Heart left ventricle (tissue), 16 donors: Measurements from ENCODE around the gene MRPL19. TPM values are rescaled to one million over a fixed set of nuclear protein-coding genes. Genes with fewer than 3 reads are reported as not detected.
"Not testable (repeated sequence)": the region's sequence is repeated elsewhere in the genome, so short reads cannot be mapped to it uniquely, and the experiment has no call there.

Experiments
- ATAC-seq, 4 donors: fragments of 200-7000 bp; cut with Tn5 transposase; one replicate each; pipeline ENCODE4 v1.9.1; 2020 to 2022; ENCODE audit warnings: moderate library complexity in 4 of 4, mild to moderate bottlenecking in 3 of 4, moderate number of reproducible peaks in 1 of 4
- DNase-seq, 5 donors: peaks; one replicate each; pipeline ENCODE4 v3.0.0-alpha.2; 2020
- H3K27ac ChIP-seq, 12 donors: fragments of 200-600 bp; sonication (generic) in 4 of 12; one replicate each; pipeline versions ENCODE4 v1.5.0 to v1.8.0; 2016 to 2022; ENCODE audit warnings: mild to moderate bottlenecking in 2 of 12
- H3K27me3 ChIP-seq, 9 donors: fragments of 200-600 bp; sonication (generic) in 2 of 9; one replicate each; pipeline versions ENCODE4 v1.5.1 to v1.8.0; 2016 to 2022; ENCODE audit warnings: mild to moderate bottlenecking in 3 of 9
- H3K36me3 ChIP-seq, 9 donors: fragments of 200-600 bp; sonication (generic) in 2 of 9; one replicate each; pipeline versions ENCODE4 v1.5.0 to v1.8.0; 2018 to 2022; ENCODE audit warnings: mild to moderate bottlenecking in 2 of 9
- H3K4me1 ChIP-seq, 12 donors: fragments of 200-600 bp; sonication (generic) in 4 of 12; one replicate each; pipeline versions ENCODE4 v1.5.0 to v1.8.0; 2016 to 2022; ENCODE audit warnings: mild to moderate bottlenecking in 3 of 12
- H3K4me3 ChIP-seq, 12 donors: fragments of 200-600 bp; sonication (generic) in 4 of 12; one replicate each; pipeline versions ENCODE4 v1.5.0 to v1.8.0; 2017 to 2022; ENCODE audit warnings: mild to moderate bottlenecking in 9 of 12, moderate library complexity in 4 of 12
- H3K9me3 ChIP-seq, 12 donors: fragments of 200-600 bp; sonication (generic) in 4 of 12; one replicate each; pipeline versions ENCODE4 v1.5.0 to v1.8.0; 2016 to 2022; ENCODE audit warnings: mild to moderate bottlenecking in 1 of 12
- CTCF ChIP-seq, 12 donors: fragments of 200-600 bp; sonication (generic) in 4 of 12; IDR thresholded peaks; one replicate each; pipeline versions ENCODE4 v1.5.0 to v1.8.0; 2018 to 2022; ENCODE audit warnings: antibody characterized with exemption in 12 of 12, mild to moderate bottlenecking in 5 of 12
- POLR2A ChIP-seq, 2 donors: fragments of 450-650 bp; IDR thresholded peaks; one replicate each; pipeline ENCODE4 v1.6.1; 2017; ENCODE audit warnings: antibody characterized with exemption in 2 of 2, mild to moderate bottlenecking in 2 of 2, moderate library complexity in 2 of 2
- WGBS, 4 donors: extraction: QIAGEN DNeasy Blood & Tissue Kit in 2 of 4; methylation state at CpG; one replicate each; pipeline versions ENCODE4 v1.1.5 to v1.1.7; 2013 to 2018; 5-methylcytosine and 5-hydroxymethylcytosine counted together
- intact Hi-C, 10 donors: fragments of 100-400 bp; cut with DNase I; formaldehyde crosslinking; loops; one replicate each; pipeline versions ENCODE4 v1.11.1 to v1.14.2; 2022
- polyA plus RNA-seq, 2 donors: library from polyadenylated mRNA; stranded (reverse); fragments of 200-250 nt; gene quantifications; one replicate each; pipeline ENCODE4 v1.2.3, GENCODE V29; 2013
- total RNA-seq, 9 donors: library from RNA; depleted of rRNA in 2 of 9; stranded (reverse); fragments of >200 nt in 2 of 9; fragmentation: NEBNext Ultra II Directional in 3 of 9; extraction: Animal tissue kit (Norgen Biotek cat#: 25700) in 3 of 9; gene quantifications; one replicate each; pipeline versions ENCODE4 v1.1.0 to v1.2.4, GENCODE V29; 2016 to 2023
- donor health status: ischemic (EF 13 %, LVEDD 7.1; RV severe dilation, severe dysfunction).
- donor health status: healthy with polysubstance abuse.
- donor health status: DM: no; HTN: yes; CAD: no.
- donor health status: DM: no; HTN: no; CAD: no.
- donor health status: ischemic (EF 25% LVEDD 6.9; RV normal size, moderate dysfunction).
- donor health status: ischemic (EF 25% LVEDD 5.7; RV mildly dilated, moderate dysfunction).
- donor health status: healthy.
- donor health status: DM: yes; HTN: yes; CAD: no.
- donor health status: ischemic (EF 35%, LVEDD 5.7; RV mildly dilated, moderate dysfunction).
- donor health status: nonischemic (EF 11% LVEDD 7.7; RV severe dilation, severe dysfunction).
- donor health status: DM: yes; HTN: yes; CAD: no.
- donor health status: PGD.
- donor health status: ischemic (EF 29% LVEDD 5.4; RV normal size, mild dysfunction).
- donor health status: nonischemic (EF 23%, LVEDD 6.1; RV moderate dilation, normal function).

Gene MRPL19
- total and polyA plus RNA-seq, 11 donors, result 19.7 to 82.8 (median 56.4) TPM

- no peak overlapping the region for H3K4me3 ChIP-seq
- TF ChIP-seq POLR2A (IDR thresholded peaks at IDR 0.05) (no peak), CTCF (IDR thresholded peaks at IDR 0.05) (no peak)
- intact Hi-C loops, result loop anchor here in 1 of 10 donors (10.0 kb wide), 1 partner anchor 48 kb away; no protein-coding TSS in a partner anchor
- H3K36me3 ChIP-seq, result peaks cover 0 to 98% (median 90%) of the 10 kb centered on the region in 9 donors
- H3K27me3 ChIP-seq, result no peaks in the 10 kb centered on the region
- no peak for DNase-seq
- H3K9me3 ChIP-seq, result peaks cover 0 to 21% (median 2%) of the 10 kb centered on the region in 12 donors
- H3K4me1 ChIP-seq, result no peaks in the 10 kb centered on the region
- 85 to 97% (median 96%) methylated on average over 1 of the region's 1 CpG for WGBS, 4 donors
- no peak overlapping the region for H3K27ac ChIP-seq
- ATAC-seq, result no peak
Observed at GRCh38 chr2:75656563-75656962, 10.0 kb downstream of the MRPL19 start.

DNA sequence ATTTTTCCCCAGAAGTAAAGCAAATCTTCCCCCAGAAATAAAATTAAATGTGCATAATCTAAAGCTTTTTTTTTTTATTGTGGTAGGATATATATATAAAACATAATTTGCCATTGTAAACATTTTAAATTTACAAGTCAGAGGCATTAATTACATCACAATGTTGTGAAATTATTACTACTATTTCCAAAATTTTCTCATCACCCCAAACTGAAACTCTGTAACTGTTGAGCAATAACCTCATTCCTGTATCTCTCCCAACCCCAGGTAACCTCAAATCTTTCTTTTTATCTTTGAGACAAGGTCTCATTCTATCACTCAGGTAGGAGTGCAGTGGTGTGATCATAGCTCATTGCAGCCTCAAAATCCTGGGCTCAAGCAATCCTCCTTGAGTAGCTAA is 11.2 kb downstream of the MRPL19 start:
- no peak for DNase-seq
- intact Hi-C loops, result loop anchor here in 1 of 10 donors (10.0 kb wide), 1 partner anchor 47 kb away; no protein-coding TSS in a partner anchor
- Histone ChIP-seq H3K27me3 (no peaks in the 10 kb centered on the region), H3K9me3 (peaks cover 0 to 21% (median 2%) of the 10 kb centered on the region in 12 donors), H3K4me1 (no peaks in the 10 kb centered on the region), H3K36me3 (peaks cover 0 to 98% (median 83%) of the 10 kb centered on the region in 9 donors), H3K4me3 (no peak overlapping the region), H3K27ac (no peak overlapping the region)
- TF ChIP-seq CTCF (IDR thresholded peaks at IDR 0.05) (no peak), POLR2A (IDR thresholded peaks at IDR 0.05) (no peak)
- ATAC-seq, result no peak

- no peak overlapping the region for H3K27ac ChIP-seq
- 85 to 87% (median 86%) methylated on average over 6 of the region's 6 CpGs for WGBS, 4 donors
- H3K36me3 ChIP-seq, result peaks cover 0 to 99% (median 75%) of the 10 kb centered on the region in 9 donors
Observed at GRCh38 chr2:75666911-75667310, 20.3 kb downstream of the MRPL19 start.

GRCh38 chr2:75667884-75668283 is 21.3 kb downstream of the MRPL19 start:
- Histone ChIP-seq H3K27ac (no peak overlapping the region), H3K4me1 (no peaks in the 10 kb centered on the region), H3K9me3 (no peaks in the 10 kb centered on the region), H3K27me3 (no peaks in the 10 kb centered on the region), H3K36me3 (peaks cover 0 to 97% (median 72%) of the 10 kb centered on the region in 9 donors), H3K4me3 (no peak overlapping the region)
- intact Hi-C loops, result no loop called here
- 90 to 93% (median 91%) methylated on average over 2 of the region's 2 CpGs for WGBS, 4 donors
- DNase-seq (no peak), ATAC-seq (no peak)
- TF ChIP-seq CTCF (IDR thresholded peaks at IDR 0.05), result no peak
- TF ChIP-seq POLR2A (IDR thresholded peaks at IDR 0.05), result no peak

More at GRCh38 chr2:75666911-75667310, 20.3 kb downstream of the MRPL19 start:
- TF ChIP-seq POLR2A (IDR thresholded peaks at IDR 0.05), result no peak
- TF ChIP-seq CTCF (IDR thresholded peaks at IDR 0.05), result no peak
- ATAC-seq (no peak), DNase-seq (no peak)
- H3K4me3 ChIP-seq, result no peak overlapping the region
- H3K4me1 ChIP-seq, result no peaks in the 10 kb centered on the region
- intact Hi-C loops, result no loop called here
- H3K9me3 ChIP-seq, result no peaks in the 10 kb centered on the region
- no peaks in the 10 kb centered on the region for H3K27me3 ChIP-seq

DNA sequence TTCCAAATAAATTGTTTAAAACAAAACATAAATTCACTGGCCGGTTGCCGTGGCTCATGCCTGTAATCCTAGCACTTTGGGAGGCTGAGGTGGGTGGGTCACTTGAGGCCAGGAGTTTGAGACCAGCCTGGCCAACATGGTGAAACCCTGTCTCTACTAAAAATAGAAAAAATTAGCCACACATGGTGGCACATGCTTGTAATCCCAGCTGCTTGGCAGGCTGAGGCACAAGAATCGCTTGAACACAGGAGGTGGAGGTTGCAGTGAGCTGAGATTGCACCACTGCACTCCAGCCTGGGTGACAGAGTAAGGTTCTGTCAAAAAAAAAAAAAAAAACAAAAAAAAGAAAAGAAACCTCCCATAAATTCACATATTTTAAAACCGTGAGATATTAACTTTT is 28.8 kb downstream of the MRPL19 start:
- H3K27me3 ChIP-seq, H3K27ac ChIP-seq, H3K9me3 ChIP-seq, H3K4me3 ChIP-seq: not testable (repeated sequence)
- peaks cover 0 to 10% (median 0%) of the 10 kb centered on the region in 12 donors for H3K4me1 ChIP-seq
- DNase-seq (peak in 1 of 5 donors; percentile 48), ATAC-seq (peak in 3 of 4 donors; percentile 49 to 71 (median 60))
- peaks cover 0 to 59% (median 11%) of the 10 kb centered on the region in 9 donors for H3K36me3 ChIP-seq
- 62 to 71% (median 67%) methylated on average over 4 of the region's 4 CpGs for WGBS, 4 donors
- intact Hi-C loops, result loop anchor here in 4 of 10 donors (5.0 kb wide), 2 partner anchors 33 to 38 kb away; no protein-coding TSS in a partner anchor
